ENCODE data around the gene WWC1.
A peak's percentile ranks its signal among the peaks of the same experiment; 100 is the strongest.

Gene WWC1

GRCh38 chr5:168329302-168329701 lies 37.9 kb downstream of the WWC1 start:
- no peak overlapping the region for H2AK5ac ChIP-seq (ENCODE audit: low read length)
- H4K12ac ChIP-seq (ENCODE audit: low read depth, low read length) = no peak overlapping the region
- no peak for DNase-seq
- H3K27ac ChIP-seq (ENCODE audit: low read depth, low read length) = no peak overlapping the region
- no peak overlapping the region for H2BK120ac ChIP-seq (ENCODE audit: insufficient read depth, low read length, poor library complexity)
- no peak overlapping the region for H3K4me2 ChIP-seq (ENCODE audit: low read length)
- H2BK12ac ChIP-seq (ENCODE audit: low read length) = no peak overlapping the region
- no peak overlapping the region for H3K4ac ChIP-seq (ENCODE audit: low read depth, low read length)
- H3K23ac ChIP-seq (ENCODE audit: low read length) = no peak overlapping the region
- H3K4me1 ChIP-seq (ENCODE audit: control insufficient read depth in 1 of 2, insufficient read depth in 2 of 2, low read length in 2 of 2) = peaks cover 10 to 31% of the 10 kb centered on the region in 2 experiments
- no peak overlapping the region for H3K14ac ChIP-seq (ENCODE audit: low read length)
- H3K36me3 ChIP-seq (ENCODE audit: control insufficient read depth in 1 of 2, insufficient read depth in 2 of 2, low read length in 2 of 2) = no peaks in the 10 kb centered on the region
- no peak overlapping the region for H3K9ac ChIP-seq (ENCODE audit: low read length)
- H3K4me3 ChIP-seq (ENCODE audit: low read depth, low read length) = no peak overlapping the region
- no peak overlapping the region for H2BK5ac ChIP-seq (ENCODE audit: low read depth, low read length, poor library complexity)
- peaks cover 4% of the 10 kb centered on the region for H3K79me1 ChIP-seq (ENCODE audit: low read length)
- no peak overlapping the region for H2AFZ ChIP-seq (ENCODE audit: insufficient read depth, low read length, poor library complexity)
- H3K18ac ChIP-seq (ENCODE audit: low read length) = no peak overlapping the region
- H3K9me3 ChIP-seq (ENCODE audit: insufficient read depth, low read depth, low read length) = no peaks in the 10 kb centered on the region
- WGBS (ENCODE audit: extremely low coverage, insufficient coverage, insufficient read length) = no CpG with 5 or more reads among the region's 4 CpGs
- no peak overlapping the region for H4K8ac ChIP-seq (ENCODE audit: low read depth, low read length)
- H4K91ac ChIP-seq (ENCODE audit: low read depth, low read length) = no peak overlapping the region
- no peaks in the 10 kb centered on the region for H3K79me2 ChIP-seq (ENCODE audit: control insufficient read depth, insufficient read depth, low read length, poor library complexity)
- no peaks in the 10 kb centered on the region for H3K27me3 ChIP-seq (ENCODE audit: insufficient read depth, low read length)

GRCh38 chr5:168332042-168332441 lies 40.6 kb downstream of the WWC1 start:
- no peak overlapping the region for H2BK120ac ChIP-seq (ENCODE audit: insufficient read depth, low read length, poor library complexity)
- no peak overlapping the region for H2AK5ac ChIP-seq (ENCODE audit: low read length)
- no peak overlapping the region for H2BK5ac ChIP-seq (ENCODE audit: low read depth, low read length, poor library complexity)
- no peaks in the 10 kb centered on the region for H3K9me3 ChIP-seq (ENCODE audit: insufficient read depth, low read depth, low read length)
- H2BK12ac ChIP-seq (ENCODE audit: low read length) = no peak overlapping the region
- H2AFZ ChIP-seq (ENCODE audit: insufficient read depth, low read length, poor library complexity) = no peak overlapping the region
- H3K27ac ChIP-seq (ENCODE audit: low read depth, low read length) = no peak overlapping the region
- H3K14ac ChIP-seq (ENCODE audit: low read length) = no peak overlapping the region
- no peak overlapping the region for H3K9ac ChIP-seq (ENCODE audit: low read length)
- H3K79me1 ChIP-seq (ENCODE audit: low read length) = no peaks in the 10 kb centered on the region
- H4K12ac ChIP-seq (ENCODE audit: low read depth, low read length) = no peak overlapping the region
- no peaks in the 10 kb centered on the region for H3K79me2 ChIP-seq (ENCODE audit: control insufficient read depth, insufficient read depth, low read length, poor library complexity)
- H4K91ac ChIP-seq (ENCODE audit: low read depth, low read length) = no peak overlapping the region
- DNase-seq = no peak
- no peak overlapping the region for H3K18ac ChIP-seq (ENCODE audit: low read length)
- no peak overlapping the region for H3K4ac ChIP-seq (ENCODE audit: low read depth, low read length)
- H3K27me3 ChIP-seq (ENCODE audit: insufficient read depth, low read length) = no peaks in the 10 kb centered on the region
- H3K4me2 ChIP-seq (ENCODE audit: low read length) = no peak overlapping the region
- no peak overlapping the region for H3K4me3 ChIP-seq (ENCODE audit: low read depth, low read length)
- H3K23ac ChIP-seq (ENCODE audit: low read length) = no peak overlapping the region
- no peak overlapping the region for H4K8ac ChIP-seq (ENCODE audit: low read depth, low read length)
- peaks cover 3 to 26% of the 10 kb centered on the region in 2 experiments for H3K4me1 ChIP-seq (ENCODE audit: control insufficient read depth in 1 of 2, insufficient read depth in 2 of 2, low read length in 2 of 2)
- H3K36me3 ChIP-seq (ENCODE audit: control insufficient read depth in 1 of 2, insufficient read depth in 2 of 2, low read length in 2 of 2) = no peaks in the 10 kb centered on the region

GRCh38 chr5:168334280-168334679 lies 42.8 kb downstream of the WWC1 start:
- no CpG with 5 or more reads among the region's 3 CpGs for WGBS (ENCODE audit: extremely low coverage, insufficient coverage, insufficient read length)
- Histone ChIP-seq H3K23ac (ENCODE audit: low read length) (no peak overlapping the region), H3K4me3 (ENCODE audit: low read depth, low read length) (no peak overlapping the region), H3K79me2 (ENCODE audit: control insufficient read depth, insufficient read depth, low read length, poor library complexity) (no peaks in the 10 kb centered on the region), H3K9ac (ENCODE audit: low read length) (no peak overlapping the region), H4K12ac (ENCODE audit: low read depth, low read length) (no peak overlapping the region), H3K27ac (ENCODE audit: low read depth, low read length) (no peak overlapping the region), H3K27me3 (ENCODE audit: insufficient read depth, low read length) (no peaks in the 10 kb centered on the region), H2AFZ (ENCODE audit: insufficient read depth, low read length, poor library complexity) (no peak overlapping the region), H3K36me3 (ENCODE audit: control insufficient read depth in 1 of 2, insufficient read depth in 2 of 2, low read length in 2 of 2) (no peaks in the 10 kb centered on the region), H3K14ac (ENCODE audit: low read length) (no peak overlapping the region), H2BK12ac (ENCODE audit: low read length) (no peak overlapping the region), H2BK120ac (ENCODE audit: insufficient read depth, low read length, poor library complexity) (no peak overlapping the region), H4K8ac (ENCODE audit: low read depth, low read length) (no peak overlapping the region), H4K91ac (ENCODE audit: low read depth, low read length) (no peak overlapping the region), H3K9me3 (ENCODE audit: insufficient read depth, low read depth, low read length) (no peaks in the 10 kb centered on the region), H3K4me2 (ENCODE audit: low read length) (no peak overlapping the region), H2BK5ac (ENCODE audit: low read depth, low read length, poor library complexity) (no peak overlapping the region), H2AK5ac (ENCODE audit: low read length) (no peak overlapping the region), H3K18ac (ENCODE audit: low read length) (no peak overlapping the region), H3K4me1 (ENCODE audit: control insufficient read depth in 1 of 2, insufficient read depth in 2 of 2, low read length in 2 of 2) (peaks cover 0 to 9% of the 10 kb centered on the region in 2 experiments), H3K79me1 (ENCODE audit: low read length) (no peaks in the 10 kb centered on the region), H3K4ac (ENCODE audit: low read depth, low read length) (no peak overlapping the region)
- no peak for DNase-seq

GRCh38 chr5:168334695-168335094 lies 43.2 kb downstream of the WWC1 start:
- Histone ChIP-seq H3K9ac (ENCODE audit: low read length) (no peak overlapping the region), H3K4me1 (ENCODE audit: control insufficient read depth in 1 of 2, insufficient read depth in 2 of 2, low read length in 2 of 2) (peaks cover 0 to 9% of the 10 kb centered on the region in 2 experiments), H3K36me3 (ENCODE audit: control insufficient read depth in 1 of 2, insufficient read depth in 2 of 2, low read length in 2 of 2) (no peaks in the 10 kb centered on the region), H3K4me3 (ENCODE audit: low read depth, low read length) (no peak overlapping the region), H3K18ac (ENCODE audit: low read length) (no peak overlapping the region), H3K4me2 (ENCODE audit: low read length) (no peak overlapping the region), H3K4ac (ENCODE audit: low read depth, low read length) (no peak overlapping the region), H4K12ac (ENCODE audit: low read depth, low read length) (no peak overlapping the region), H2BK12ac (ENCODE audit: low read length) (no peak overlapping the region), H3K9me3 (ENCODE audit: insufficient read depth, low read depth, low read length) (no peaks in the 10 kb centered on the region), H2AK5ac (ENCODE audit: low read length) (no peak overlapping the region), H3K79me1 (ENCODE audit: low read length) (no peaks in the 10 kb centered on the region), H2BK5ac (ENCODE audit: low read depth, low read length, poor library complexity) (no peak overlapping the region), H3K27me3 (ENCODE audit: insufficient read depth, low read length) (no peaks in the 10 kb centered on the region), H2BK120ac (ENCODE audit: insufficient read depth, low read length, poor library complexity) (no peak overlapping the region), H3K27ac (ENCODE audit: low read depth, low read length) (no peak overlapping the region), H3K79me2 (ENCODE audit: control insufficient read depth, insufficient read depth, low read length, poor library complexity) (no peaks in the 10 kb centered on the region), H2AFZ (ENCODE audit: insufficient read depth, low read length, poor library complexity) (no peak overlapping the region), H3K14ac (ENCODE audit: low read length) (no peak overlapping the region), H3K23ac (ENCODE audit: low read length) (no peak overlapping the region), H4K8ac (ENCODE audit: low read depth, low read length) (no peak overlapping the region), H4K91ac (ENCODE audit: low read depth, low read length) (no peak overlapping the region)
- WGBS (ENCODE audit: extremely low coverage, insufficient coverage, insufficient read length) = no CpG with 5 or more reads among the region's 4 CpGs
- DNase-seq = peak; percentile 90 to 97

Data from trophoblast cell (in vitro differentiated cells and primary cell).